Stimulated activated CD8-positive, alpha-beta memory T cell treated with anti-CD3 and anti-CD28 coated beads, Interleukin-7, amount 100 ng/mL, for 4 hours (primary cell): ENCODE measurements around the gene THOC1.

Experiments
- DNase-seq, 2 donors: peaks; one replicate each; pipeline ENCODE4 v3.0.0-alpha.2; 2020; ENCODE audit warnings: low read depth in 2 of 2

THOC1 gene

GRCh38 chr18:274313-274712, 6.5 kb upstream of the THOC1 start:
- DNase-seq: no peak

- DNase-seq: no peak
Observed at GRCh38 chr18:273525-273924, 5.7 kb upstream of the THOC1 start.

GRCh38 chr18:272650-273049, 4.8 kb upstream of the THOC1 start:
- no peak for DNase-seq

- no peak for DNase-seq
Observed at GRCh38 chr18:269480-270095, 1.7 kb upstream of the THOC1 start.

- no peak for DNase-seq
Observed at GRCh38 chr18:267380-267687, 513 bp downstream of the THOC1 start.

GRCh38 chr18:261398-262073, 6.3 kb downstream of the THOC1 start:
- DNase-seq: no peak

GRCh38 chr18:260547-260946, 7.3 kb downstream of the THOC1 start:
- DNase-seq: no peak

- DNase-seq: no peak
Observed at GRCh38 chr18:255171-255570, 12.7 kb downstream of the THOC1 start.

- DNase-seq: no peak
Observed at GRCh38 chr18:253121-253520, 14.7 kb downstream of the THOC1 start.

- no peak for DNase-seq
Observed at GRCh38 chr18:251572-251971, 16.3 kb downstream of the THOC1 start.

- DNase-seq: no peak
Observed at GRCh38 chr18:250685-251084, 17.2 kb downstream of the THOC1 start.

GRCh38 chr18:248053-248452, 19.8 kb downstream of the THOC1 start:
- no peak for DNase-seq

- DNase-seq: no peak
Observed at GRCh38 chr18:245282-245847, 22.5 kb downstream of the THOC1 start.

- DNase-seq: no peak
Observed at GRCh38 chr18:240175-240574, 27.7 kb downstream of the THOC1 start.

- DNase-seq: no peak
Observed at GRCh38 chr18:231563-231962, 36.3 kb downstream of the THOC1 start.

- DNase-seq: no peak
Observed at GRCh38 chr18:228586-228985, 39.3 kb downstream of the THOC1 start.

GRCh38 chr18:227902-228301, 39.9 kb downstream of the THOC1 start:
- no peak for DNase-seq

- no peak for DNase-seq
Observed at GRCh38 chr18:227374-227773, 40.5 kb downstream of the THOC1 start.

- no peak for DNase-seq
Observed at GRCh38 chr18:225745-226144, 42.1 kb downstream of the THOC1 start.

GRCh38 chr18:220708-221107, 47.1 kb downstream of the THOC1 start:
- no peak for DNase-seq

GRCh38 chr18:217532-218336, 50.1 kb downstream of the THOC1 start:
- DNase-seq: no peak

GRCh38 chr18:215448-216010, 52.3 kb downstream of the THOC1 start:
- DNase-seq: no peak

GRCh38 chr18:213966-214365, 53.9 kb downstream of the THOC1 start:
- DNase-seq: no peak
